Upper lobe of left lung (tissue), 4 donors: ENCODE data around the gene CARMIL1.

Source experiments
- CTCF ChIP-seq, 6 experiments: fragments of 450-650 bp in 4 of 6; fragments of 200-600 bp in 2 of 6; sonication (generic) in 2 of 6; IDR thresholded peaks; one replicate each; pipeline ENCODE4 v1.5.1; 2016 to 2019; ENCODE audit warnings: antibody characterized with exemption in 6 of 6
- POLR2A ChIP-seq, 4 donors: fragments of 450-650 bp; IDR thresholded peaks; one replicate each; pipeline ENCODE4 v1.5.1; 2016 to 2017; ENCODE audit warnings: antibody characterized with exemption in 4 of 4, mild to moderate bottlenecking in 2 of 4

GRCh38 chr6:25267662-25268061 lies 11.5 kb upstream of the CARMIL1 start:
- TF ChIP-seq CTCF (IDR thresholded peaks at IDR 0.05) (no peak), POLR2A (IDR thresholded peaks at IDR 0.05) (no peak)
